WTC11 (cell line): ENCODE measurements around the gene PRSS48. TPM values are rescaled to one million over a fixed set of nuclear protein-coding genes. Genes with fewer than 3 reads are reported as not detected.
"Not testable (repeated sequence)": the region's sequence is repeated elsewhere in the genome, so short reads cannot be mapped to it uniquely, and the experiment has no call there.

Source experiments
- ATAC-seq: fragments of 200-7000 bp; cut with Tn5 transposase; 2 replicates; pipeline ENCODE4 v1.10.0; 2021; ENCODE audit warnings: mild to moderate bottlenecking, moderate library complexity
- CTCF ChIA-PET: fragments of 300-600 bp; sonication (Branson Sonifier 250); formaldehyde crosslinking; loops from one replicate; lab custom pipeline; 2021; ENCODE audit warnings: antibody characterized with exemption; lab: Charles Lee
- POLR2A ChIA-PET: fragments of 350-600 bp; sonication (Branson Sonifier 250); formaldehyde crosslinking; loops from one replicate; lab custom pipeline; 2021; ENCODE audit warnings: antibody characterized with exemption; lab: Charles Lee
- DNase-seq: peaks from one replicate; pipeline ENCODE4 v3.0.0; 2021; ENCODE audit warnings: low spot score
- H3K27ac Mint-ChIP-seq: 2 replicates; pipeline ENCODE4 v1.8.0; 2021; ENCODE audit warnings: mixed read lengths
- H3K27me3 Mint-ChIP-seq: 2 replicates; pipeline ENCODE4 v1.8.0; 2021; ENCODE audit warnings: low read depth, mild to moderate bottlenecking, moderate library complexity, mixed read lengths
- H3K36me3 Mint-ChIP-seq: 2 replicates; pipeline ENCODE4 v1.8.0; 2021; ENCODE audit warnings: mixed read lengths
- H3K4me1 Mint-ChIP-seq: 2 replicates; pipeline ENCODE4 v1.8.0; 2022; ENCODE audit warnings: mixed read lengths
- H3K4me3 Mint-ChIP-seq: 2 replicates; pipeline ENCODE4 v1.8.0; 2021; ENCODE audit warnings: mild to moderate bottlenecking, moderate library complexity, mixed read lengths
- H3K9me3 Mint-ChIP-seq: 2 replicates; pipeline ENCODE4 v1.8.0; 2021; ENCODE audit warnings: mixed read lengths
- ATF1 ChIP-seq: sonication (generic); formaldehyde crosslinking; IDR thresholded peaks from 2 replicates; pipeline ENCODE4 v1.8.1; 2023; ENCODE audit warnings: mild to moderate bottlenecking, moderate library complexity, missing genetic modification reagents
- ATF3 ChIP-seq: sonication (generic); formaldehyde crosslinking; conservative IDR thresholded peaks from 2 replicates; pipeline ENCODE4 v1.8.1; 2022; ENCODE audit warnings: mild to moderate bottlenecking, missing genetic modification reagents
- ATF6 ChIP-seq: sonication (generic); formaldehyde crosslinking; IDR thresholded peaks from 2 replicates; pipeline ENCODE4 v1.8.1; 2023; ENCODE audit warnings: mild to moderate bottlenecking, missing genetic modification reagents
- CDX4 ChIP-seq: fragments of 250-450 bp; sonication (Bioruptor Pico); IDR thresholded peaks from 2 replicates; pipeline ENCODE4 v1.9.0; 2021; ENCODE audit warnings: moderate library complexity, mild to moderate bottlenecking, inconsistent platforms, borderline replicate concordance
- CREM ChIP-seq: sonication (generic); formaldehyde crosslinking; IDR thresholded peaks from 2 replicates; pipeline ENCODE4 v1.8.1; 2022; ENCODE audit warnings: mild to moderate bottlenecking, missing genetic modification reagents, moderate library complexity
- FOXK1 ChIP-seq: sonication (generic); formaldehyde crosslinking; IDR thresholded peaks from 2 replicates; pipeline ENCODE4 v1.8.0; 2022; ENCODE audit warnings: mild to moderate bottlenecking, moderate library complexity, missing genetic modification reagents
- HMGA2 ChIP-seq: fragments of 250-450 bp; sonication (Bioruptor Pico); IDR thresholded peaks from 2 replicates; pipeline ENCODE4 v1.4.0; 2021; ENCODE audit warnings: mild to moderate bottlenecking, moderate library complexity
- NFATC4 ChIP-seq: fragments of 250-450 bp; sonication (Bioruptor Pico); IDR thresholded peaks from 2 replicates; pipeline ENCODE4 v1.9.0; 2021; ENCODE audit warnings: mild to moderate bottlenecking
- NR1H2 ChIP-seq: sonication (generic); formaldehyde crosslinking; IDR thresholded peaks from 2 replicates; pipeline ENCODE4 v1.9.0; 2021; ENCODE audit warnings: mild to moderate bottlenecking, moderate library complexity, missing genetic modification reagents
- NR2C2 ChIP-seq: sonication (generic); formaldehyde crosslinking; IDR thresholded peaks from 2 replicates; pipeline ENCODE4 v1.8.0; 2022; ENCODE audit warnings: mild to moderate bottlenecking, missing genetic modification reagents
- PRRX2 ChIP-seq: fragments of 250-450 bp; sonication (Bioruptor Pico); IDR thresholded peaks from 2 replicates; pipeline ENCODE4 v1.8.0; 2021; ENCODE audit warnings: mild to moderate bottlenecking
- SMAD4 ChIP-seq: sonication (generic); formaldehyde crosslinking; IDR thresholded peaks from 2 replicates; pipeline ENCODE4 v1.8.0; 2022; ENCODE audit warnings: mild to moderate bottlenecking, missing genetic modification reagents
- TEAD1 ChIP-seq: sonication (generic); formaldehyde crosslinking; IDR thresholded peaks from 2 replicates; pipeline ENCODE4 v1.8.0; 2022; ENCODE audit warnings: mild to moderate bottlenecking, missing genetic modification reagents
- ZBTB21 ChIP-seq: sonication (generic); formaldehyde crosslinking; IDR thresholded peaks from 2 replicates; pipeline ENCODE4 v1.8.1; 2023; ENCODE audit warnings: mild to moderate bottlenecking, missing genetic modification reagents, borderline replicate concordance
- ZNF121 ChIP-seq: sonication (generic); formaldehyde crosslinking; IDR thresholded peaks from 2 replicates; pipeline ENCODE4 v1.8.0; 2023; ENCODE audit warnings: missing genetic modification reagents
- ZNF416 ChIP-seq: fragments of 250-450 bp; sonication (Bioruptor Pico); IDR thresholded peaks from 2 replicates; pipeline ENCODE4 v1.9.0; 2021; ENCODE audit warnings: mild to moderate bottlenecking, inconsistent platforms
- total RNA-seq: library from RNA; stranded (reverse); gene quantifications from 3 replicates; pipeline ENCODE4 v1.2.3, GENCODE V29; 2021
- TF ChIP-seq, protein P1 (sequence below): sonication (generic); formaldehyde crosslinking; IDR thresholded peaks from 2 replicates; pipeline ENCODE4 v1.8.1; 2023; ENCODE audit warnings: mild to moderate bottlenecking, missing genetic modification reagents, borderline replicate concordance
- TF ChIP-seq, protein P2 (sequence below): sonication (generic); formaldehyde crosslinking; IDR thresholded peaks from 2 replicates; pipeline ENCODE4 v1.8.1; 2022; ENCODE audit warnings: missing genetic modification reagents, borderline replicate concordance

The PRSS48 gene
- total RNA-seq, 1 experiment from 2014 or later = not detected

DNA sequence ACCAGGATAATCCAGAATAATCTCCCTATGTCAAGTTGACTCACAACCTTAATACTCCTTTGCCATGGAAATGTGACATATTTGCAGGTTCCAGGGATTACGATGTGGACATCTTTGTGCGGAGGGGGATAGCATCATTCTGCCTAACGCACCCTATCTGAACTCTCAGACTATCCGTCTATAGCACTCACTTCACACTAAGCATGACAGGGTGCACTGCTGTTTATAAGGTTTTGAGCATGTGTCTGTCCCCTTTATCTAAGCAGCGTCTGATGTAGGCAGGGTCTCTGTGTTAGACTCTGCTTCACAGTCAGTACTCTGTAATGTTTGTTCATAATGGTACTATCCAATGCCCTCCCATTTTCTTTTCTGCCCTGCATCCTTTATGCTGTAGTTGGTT is 43.4 kb upstream of the PRSS48 start:
- DNase-seq (no peak), ATAC-seq (no peak)
- TF ChIP-seq ATF6 (CRISPR knock-in tag) = no peak
- no peak for TF ChIP-seq ZBTB21 (CRISPR knock-in tag)
- TF ChIP-seq TEAD1 (CRISPR knock-in tag) = no peak
- TF ChIP-seq NR1H2 = no peak
- TF ChIP-seq NR2C2 (CRISPR knock-in tag) = no peak
- TF ChIP-seq HMGA2 (CRISPR knock-in tag) = no peak
- TF ChIP-seq CDX4 (CRISPR knock-in tag) = no peak
- TF ChIP-seq PRRX2 (CRISPR knock-in tag) = no peak
- no peak for TF ChIP-seq ATF1 (CRISPR knock-in tag)
- TF ChIP-seq SMAD4 (CRISPR knock-in tag) = no peak
- no peak for TF ChIP-seq CREM (CRISPR knock-in tag)
- TF ChIP-seq FOXK1 (CRISPR knock-in tag) = no peak
- TF ChIP-seq ATF3 = no peak
- TF ChIP-seq, protein P1, sequence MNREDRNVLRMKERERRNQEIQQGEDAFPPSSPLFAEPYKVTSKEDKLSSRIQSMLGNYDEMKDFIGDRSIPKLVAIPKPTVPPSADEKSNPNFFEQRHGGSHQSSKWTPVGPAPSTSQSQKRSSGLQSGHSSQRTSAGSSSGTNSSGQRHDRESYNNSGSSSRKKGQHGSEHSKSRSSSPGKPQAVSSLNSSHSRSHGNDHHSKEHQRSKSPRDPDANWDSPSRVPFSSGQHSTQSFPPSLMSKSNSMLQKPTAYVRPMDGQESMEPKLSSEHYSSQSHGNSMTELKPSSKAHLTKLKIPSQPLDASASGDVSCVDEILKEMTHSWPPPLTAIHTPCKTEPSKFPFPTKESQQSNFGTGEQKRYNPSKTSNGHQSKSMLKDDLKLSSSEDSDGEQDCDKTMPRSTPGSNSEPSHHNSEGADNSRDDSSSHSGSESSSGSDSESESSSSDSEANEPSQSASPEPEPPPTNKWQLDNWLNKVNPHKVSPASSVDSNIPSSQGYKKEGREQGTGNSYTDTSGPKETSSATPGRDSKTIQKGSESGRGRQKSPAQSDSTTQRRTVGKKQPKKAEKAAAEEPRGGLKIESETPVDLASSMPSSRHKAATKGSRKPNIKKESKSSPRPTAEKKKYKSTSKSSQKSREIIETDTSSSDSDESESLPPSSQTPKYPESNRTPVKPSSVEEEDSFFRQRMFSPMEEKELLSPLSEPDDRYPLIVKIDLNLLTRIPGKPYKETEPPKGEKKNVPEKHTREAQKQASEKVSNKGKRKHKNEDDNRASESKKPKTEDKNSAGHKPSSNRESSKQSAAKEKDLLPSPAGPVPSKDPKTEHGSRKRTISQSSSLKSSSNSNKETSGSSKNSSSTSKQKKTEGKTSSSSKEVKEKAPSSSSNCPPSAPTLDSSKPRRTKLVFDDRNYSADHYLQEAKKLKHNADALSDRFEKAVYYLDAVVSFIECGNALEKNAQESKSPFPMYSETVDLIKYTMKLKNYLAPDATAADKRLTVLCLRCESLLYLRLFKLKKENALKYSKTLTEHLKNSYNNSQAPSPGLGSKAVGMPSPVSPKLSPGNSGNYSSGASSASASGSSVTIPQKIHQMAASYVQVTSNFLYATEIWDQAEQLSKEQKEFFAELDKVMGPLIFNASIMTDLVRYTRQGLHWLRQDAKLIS (CRISPR knock-in tag) = no peak
- TF ChIP-seq NFATC4 (CRISPR knock-in tag) = no peak
- TF ChIP-seq ZNF416 (CRISPR knock-in tag) = no peak
- TF ChIP-seq, protein P2, sequence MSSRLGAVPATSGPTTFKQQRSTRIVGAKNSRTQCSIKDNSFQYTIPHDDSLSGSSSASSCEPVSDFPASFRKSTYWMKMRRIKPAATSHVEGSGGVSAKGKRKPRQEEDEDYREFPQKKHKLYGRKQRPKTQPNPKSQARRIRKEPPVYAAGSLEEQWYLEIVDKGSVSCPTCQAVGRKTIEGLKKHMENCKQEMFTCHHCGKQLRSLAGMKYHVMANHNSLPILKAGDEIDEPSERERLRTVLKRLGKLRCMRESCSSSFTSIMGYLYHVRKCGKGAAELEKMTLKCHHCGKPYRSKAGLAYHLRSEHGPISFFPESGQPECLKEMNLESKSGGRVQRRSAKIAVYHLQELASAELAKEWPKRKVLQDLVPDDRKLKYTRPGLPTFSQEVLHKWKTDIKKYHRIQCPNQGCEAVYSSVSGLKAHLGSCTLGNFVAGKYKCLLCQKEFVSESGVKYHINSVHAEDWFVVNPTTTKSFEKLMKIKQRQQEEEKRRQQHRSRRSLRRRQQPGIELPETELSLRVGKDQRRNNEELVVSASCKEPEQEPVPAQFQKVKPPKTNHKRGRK (CRISPR knock-in tag) = no peak
- no peak for TF ChIP-seq ZNF121 (CRISPR knock-in tag)
- no peaks in the 10 kb centered on the region for H3K27me3 Mint-ChIP-seq
- H3K9me3 Mint-ChIP-seq = peaks cover 19% of the 10 kb centered on the region
- CTCF ChIA-PET = no interaction called here
- POLR2A ChIA-PET = no interaction called here
- H3K36me3 Mint-ChIP-seq = peaks cover 18% of the 10 kb centered on the region
- H3K4me3 Mint-ChIP-seq = no peak overlapping the region
- no peak overlapping the region for H3K27ac Mint-ChIP-seq
- no peaks in the 10 kb centered on the region for H3K4me1 Mint-ChIP-seq

DNA sequence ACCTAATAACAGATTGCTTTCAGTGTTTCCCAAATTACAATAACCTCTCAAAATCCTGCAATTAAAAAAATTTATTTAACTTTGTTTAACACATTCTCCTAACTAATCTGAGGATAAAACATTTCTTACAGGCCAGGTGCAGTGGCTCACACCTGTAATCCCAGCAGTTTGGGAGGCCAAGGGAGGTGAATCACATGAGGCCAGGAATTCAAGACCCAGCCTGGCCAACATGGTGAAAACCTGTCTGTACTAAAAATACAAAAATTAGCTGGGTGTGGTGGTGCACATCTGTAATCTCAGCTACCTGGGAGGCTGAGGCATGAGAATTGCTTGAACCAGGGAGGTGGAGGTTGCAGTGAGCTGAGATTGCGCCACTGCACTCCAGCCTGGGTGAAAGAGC is 41.6 kb upstream of the PRSS48 start:
- POLR2A ChIA-PET, H3K27ac Mint-ChIP-seq, CTCF ChIA-PET, H3K4me1 Mint-ChIP-seq, H3K27me3 Mint-ChIP-seq, DNase-seq, H3K4me3 Mint-ChIP-seq, ATAC-seq: not testable (repeated sequence)
- peaks cover 15% of the 10 kb centered on the region for H3K9me3 Mint-ChIP-seq
- H3K36me3 Mint-ChIP-seq = peaks cover 14% of the 10 kb centered on the region
